ENCODE measurements around the gene CDH23.
"Not testable (repeated sequence)": the region's sequence is repeated elsewhere in the genome, so short reads cannot be mapped to it uniquely, and the experiment has no call there.

CDH23 gene

DNA sequence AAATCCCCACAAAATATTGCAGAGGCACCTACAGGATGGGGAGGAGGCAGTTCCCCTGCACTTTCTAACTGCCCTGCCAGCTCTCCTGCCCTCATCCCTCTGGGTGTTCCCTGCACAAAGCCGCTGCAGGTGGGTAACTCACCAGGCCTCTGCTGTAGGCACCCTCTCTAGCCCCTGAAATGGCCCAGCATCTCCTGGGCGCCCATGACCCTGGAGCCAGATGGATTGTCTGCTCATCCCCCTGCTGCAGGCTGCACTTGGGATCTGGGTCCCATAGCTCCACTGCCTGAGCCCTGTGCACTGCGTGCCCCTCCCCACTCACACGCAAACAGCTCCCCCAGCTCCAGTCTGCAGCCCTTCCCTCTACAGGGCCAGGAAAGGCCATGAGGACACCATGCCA lies 192.0 kb downstream of the CDH23 start:
- DNase-seq, result no peak

GRCh38 chr10:71589617-71590551 lies 193.2 kb downstream of the CDH23 start:
- DNase-seq, result no peak

GRCh38 chr10:71590781-71591350 lies 194.1 kb downstream of the CDH23 start:
- no peak for DNase-seq

DNA sequence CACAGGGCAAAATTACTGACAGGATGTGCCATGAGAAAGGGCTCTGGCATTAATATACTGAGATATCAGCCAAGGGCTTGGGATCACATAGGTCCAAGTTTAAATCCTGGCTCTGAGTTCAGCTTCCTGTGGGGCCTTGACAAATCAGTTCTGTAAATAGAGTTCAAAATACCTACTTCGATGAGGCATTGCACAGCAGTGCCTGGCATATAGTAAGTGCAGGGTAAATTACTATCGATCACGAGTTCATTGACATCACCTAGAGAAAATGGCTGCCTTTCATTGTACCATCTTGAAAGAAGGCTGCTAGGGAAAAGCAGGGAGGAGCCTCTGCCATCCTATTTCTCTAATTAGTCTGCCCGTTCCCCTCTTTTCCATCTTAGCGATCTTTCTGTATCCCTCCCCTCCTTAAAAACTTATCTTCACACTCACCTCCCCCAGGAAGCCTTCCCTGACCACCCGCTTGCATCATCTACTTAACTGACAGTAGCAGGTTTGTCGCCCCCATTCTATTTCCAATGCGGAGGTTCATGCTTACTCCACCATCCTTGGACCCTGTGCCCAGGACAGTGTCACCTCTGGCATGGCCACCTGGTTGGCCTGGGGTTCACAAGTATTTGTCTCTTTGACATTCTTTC lies 198.3 kb downstream of the CDH23 start:
- DNase-seq, result no peak

GRCh38 chr10:71595649-71596048 lies 198.9 kb downstream of the CDH23 start:
- no peak for DNase-seq

DNA sequence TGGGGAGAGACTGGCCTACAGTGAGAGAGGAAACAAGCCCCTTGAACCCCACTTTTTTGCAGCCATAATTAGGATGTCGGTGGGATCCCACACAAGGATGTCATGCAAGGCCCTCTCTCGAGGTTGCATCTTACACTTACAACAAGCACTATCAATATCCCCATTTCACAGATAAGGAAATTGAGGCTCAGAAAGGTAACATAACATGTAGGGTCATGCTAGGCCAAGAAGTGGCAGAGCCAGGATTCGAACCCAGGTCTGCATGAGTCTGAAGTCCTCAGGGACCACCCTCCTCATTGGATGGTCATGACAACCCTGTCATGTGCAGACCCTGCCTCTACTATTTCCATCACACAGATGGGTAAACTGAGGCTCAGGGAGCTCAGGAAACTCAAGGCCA lies 199.4 kb downstream of the CDH23 start:
- DNase-seq, result no peak

GRCh38 chr10:71596759-71597158 lies 200.0 kb downstream of the CDH23 start:
- no peak for DNase-seq

DNA sequence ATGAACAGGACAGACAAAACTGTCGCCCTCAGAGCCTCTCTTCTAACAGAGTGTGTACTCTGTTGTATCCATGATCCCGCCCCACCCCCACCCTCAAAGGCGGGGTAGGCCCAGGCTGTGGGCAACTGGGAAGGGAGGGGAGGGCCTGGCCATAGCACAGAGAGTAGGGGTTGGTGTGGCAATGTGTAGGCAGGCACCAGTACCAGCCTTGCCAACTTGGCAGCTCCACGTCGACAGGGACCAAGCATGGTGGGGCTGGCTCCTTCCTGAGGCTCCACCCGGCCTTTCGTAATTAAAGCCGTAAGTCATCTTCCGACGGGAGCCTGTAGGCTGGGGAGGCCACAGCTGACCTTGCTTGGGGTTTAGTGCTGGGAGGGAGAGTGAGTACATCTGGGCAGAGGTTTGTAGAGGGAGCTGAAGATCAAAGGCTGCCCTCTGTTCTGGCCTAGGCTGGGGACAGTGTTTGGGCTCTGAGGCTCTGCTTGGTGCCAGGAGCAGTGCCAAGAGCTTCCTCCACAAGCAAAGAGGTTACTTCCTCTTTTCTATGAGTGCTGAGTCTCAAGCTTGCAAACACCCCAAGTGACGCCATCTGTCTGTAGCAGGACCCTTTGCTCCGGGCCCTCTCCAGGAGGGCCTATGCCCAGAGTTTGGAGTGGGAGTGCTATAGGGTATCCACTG lies 201.2 kb downstream of the CDH23 start:
- DNase-seq, result no peak

GRCh38 chr10:71598621-71599055 lies 201.9 kb downstream of the CDH23 start:
- no peak for DNase-seq

DNA sequence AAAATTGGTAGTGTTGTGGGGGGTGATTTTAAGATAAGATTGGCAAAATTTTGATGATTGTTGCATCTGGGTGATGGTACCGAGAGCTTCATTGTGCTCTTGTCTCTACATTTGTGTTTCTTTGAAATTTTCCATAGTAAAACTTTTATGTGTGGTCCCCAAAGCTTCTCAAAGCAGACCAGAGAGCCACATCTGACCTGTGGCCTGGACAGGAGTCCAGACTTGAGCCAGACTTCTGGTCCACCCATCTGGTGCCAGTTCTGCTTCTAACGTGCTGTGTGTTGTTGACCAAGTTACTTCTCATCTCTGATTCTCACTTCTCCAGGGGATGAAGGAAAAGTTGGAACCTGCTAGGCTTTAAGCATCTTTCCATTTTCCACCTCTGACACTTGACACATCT lies 202.8 kb downstream of the CDH23 start:
- no peak for DNase-seq

DNA sequence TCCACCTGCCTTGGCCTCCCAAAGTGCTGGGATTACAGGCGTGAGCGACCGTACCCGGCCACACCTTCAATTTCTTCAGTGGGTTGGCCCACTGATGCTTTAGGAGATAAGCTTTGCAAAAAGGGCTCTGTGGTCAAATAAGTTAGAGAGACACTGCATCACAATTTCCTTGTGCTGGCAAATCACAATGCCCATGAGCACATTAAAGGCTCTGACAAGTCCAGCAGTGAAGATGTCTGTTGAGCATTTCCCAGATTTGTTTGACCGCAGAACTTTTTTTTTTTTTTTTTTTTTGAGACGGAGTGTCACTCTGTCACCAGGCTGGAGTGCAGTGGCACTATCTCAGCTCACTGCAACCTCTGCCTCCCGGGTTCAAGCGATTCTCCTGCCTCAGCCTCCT lies 203.5 kb downstream of the CDH23 start:
- not testable (repeated sequence) for DNase-seq

DNA sequence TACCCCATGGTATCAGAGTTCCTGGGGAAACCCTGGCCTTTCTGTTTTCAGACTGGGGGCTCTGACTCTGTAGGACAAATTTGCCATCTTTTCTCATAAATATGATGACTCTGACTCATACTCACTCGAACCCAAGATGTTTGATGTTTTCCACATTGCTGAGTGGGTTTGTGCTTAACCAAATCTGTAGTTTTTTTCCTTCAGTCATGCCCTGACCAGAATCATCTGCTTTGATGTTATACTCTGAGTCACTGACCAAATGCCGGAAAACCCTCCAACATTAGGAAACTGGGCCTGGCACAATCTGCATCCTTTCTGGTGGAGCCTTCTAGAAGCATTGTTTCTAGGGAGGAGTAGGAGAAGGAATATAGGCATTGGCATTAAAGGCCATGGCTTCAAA lies 204.1 kb downstream of the CDH23 start:
- no peak for DNase-seq

DNA sequence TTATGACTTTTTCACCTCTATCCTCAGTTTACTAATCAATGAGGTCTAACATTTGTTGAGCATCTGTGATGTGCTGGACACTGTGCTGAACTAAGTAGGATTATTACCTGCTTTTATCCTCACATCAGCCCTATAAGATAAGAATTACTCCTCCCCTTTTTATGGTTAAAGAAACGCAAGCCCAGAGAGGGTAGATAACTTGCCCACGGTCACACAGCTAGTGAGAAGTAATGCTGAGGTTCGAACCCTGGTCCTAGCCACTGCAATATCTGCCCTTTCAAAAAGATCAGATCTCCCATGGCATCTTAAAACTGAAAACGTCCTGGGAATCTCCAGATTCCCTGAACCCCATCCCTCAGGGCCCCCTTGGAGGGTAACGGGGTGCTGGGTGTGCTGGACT lies 204.6 kb downstream of the CDH23 start:
- no peak for DNase-seq

DNA sequence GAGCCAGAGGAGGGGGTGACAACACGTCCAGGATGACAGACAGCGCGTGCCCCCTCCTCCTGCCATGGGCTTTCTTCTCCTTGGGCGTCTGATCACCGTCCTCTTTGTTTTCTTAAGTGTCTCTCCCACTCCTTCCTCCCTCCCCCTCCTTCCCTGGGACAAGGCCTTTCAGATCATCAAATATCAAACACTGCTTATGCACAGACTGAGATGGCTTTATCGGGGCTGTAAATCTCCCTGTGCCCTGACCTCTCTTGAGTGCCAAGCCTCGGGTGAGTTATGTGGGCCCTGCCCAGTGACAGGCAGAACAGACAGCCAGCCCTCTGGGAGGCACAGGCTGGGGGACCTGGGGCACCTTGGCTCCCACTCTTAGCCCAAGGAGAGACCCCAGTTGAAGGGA lies 206.4 kb downstream of the CDH23 start:
- no peak for DNase-seq

DNA sequence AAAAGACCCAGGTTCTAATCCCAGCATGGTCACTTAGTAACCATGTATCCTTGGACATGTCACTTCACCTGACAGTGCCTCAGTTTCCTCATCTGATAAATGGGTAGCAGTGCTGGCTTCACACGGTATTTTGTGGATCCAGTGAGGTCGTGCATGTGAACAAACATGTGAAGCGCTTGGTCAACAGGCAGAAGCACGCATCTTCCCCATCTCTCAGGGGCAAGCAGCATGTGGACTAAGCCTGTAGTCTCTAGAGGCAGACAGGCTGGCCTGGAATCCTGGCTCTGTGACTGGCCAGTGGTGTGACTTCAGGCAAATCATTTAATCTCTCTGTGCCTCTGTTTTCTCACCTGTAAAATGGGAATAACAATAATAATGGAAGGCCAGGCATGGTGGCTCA lies 207.0 kb downstream of the CDH23 start:
- no peak for DNase-seq

DNA sequence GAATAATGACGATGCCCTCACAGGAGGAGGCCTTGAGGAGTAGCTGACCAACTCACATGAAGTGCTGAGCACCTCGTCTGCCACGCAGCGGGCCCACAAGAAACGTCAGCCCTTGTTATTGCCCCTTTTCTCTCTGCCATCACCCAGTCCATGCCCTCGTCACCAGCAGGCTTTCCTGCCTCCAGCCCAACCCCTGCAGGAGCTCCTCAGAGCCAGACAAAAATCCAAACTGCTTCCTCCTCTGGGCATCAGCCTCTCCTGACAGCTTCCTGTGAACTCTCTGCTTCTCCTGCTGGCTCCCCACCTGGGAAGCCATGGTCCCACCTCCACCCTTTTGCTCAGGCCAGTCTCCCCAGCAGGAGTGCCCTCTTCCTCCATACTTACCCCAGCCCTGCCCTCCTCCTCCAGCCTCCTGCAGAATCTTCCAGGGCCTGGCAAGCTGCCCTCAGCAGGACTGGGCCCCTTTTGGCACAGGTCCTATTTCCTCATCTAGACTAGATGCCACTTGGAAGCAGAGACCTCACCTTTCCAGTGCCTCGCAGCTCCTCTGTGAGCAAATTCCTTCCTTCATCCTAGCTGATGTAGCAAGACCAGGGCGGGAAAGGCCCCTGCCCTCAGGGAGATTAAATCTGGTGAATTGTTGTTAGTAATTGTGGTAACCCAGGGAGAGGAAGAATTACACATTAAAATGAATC lies 207.8 kb downstream of the CDH23 start:
- no peak for DNase-seq

- no peak for DNase-seq
These were observed 208.7 kb downstream of the CDH23 start for GRCh38 chr10:71605263-71605962.

GRCh38 chr10:71606257-71607081 lies 209.7 kb downstream of the CDH23 start:
- DNase-seq, result no peak

DNA sequence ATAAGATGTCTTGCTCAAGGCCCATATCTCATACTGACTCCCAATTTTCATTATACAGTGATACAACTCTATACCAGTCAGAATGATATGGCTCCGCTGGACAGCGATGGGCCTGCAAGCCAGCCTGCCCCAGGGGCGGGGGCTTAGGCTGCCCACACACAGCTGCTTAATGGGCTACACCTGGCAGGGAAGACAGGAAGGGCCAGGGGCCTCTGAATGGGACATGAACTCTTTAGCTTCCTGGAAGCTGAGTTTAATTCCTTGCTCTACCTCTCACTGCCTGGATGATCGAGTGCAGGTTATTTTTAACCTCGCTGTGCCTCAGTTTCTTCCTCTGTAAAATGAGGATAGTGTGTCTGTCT lies 210.3 kb downstream of the CDH23 start:
- no peak for DNase-seq

GRCh38 chr10:71608819-71609768 lies 212.4 kb downstream of the CDH23 start:
- peak; percentile 67 for DNase-seq
